K562 (cell line): ENCODE measurements around the gene GRIN2D. TPM values are rescaled to one million over a fixed set of nuclear protein-coding genes. Genes with fewer than 3 reads are reported as not detected.

Experiments used
- ATAC-seq: fragments of 200-7000 bp; cut with Tn5 transposase; 3 replicates; pipeline ENCODE4 v1.9.1; 2020; ENCODE audit warnings: moderate library complexity
- BruUV-seq: library from RNA; stranded (reverse); fragments of 400-500 nt; replicated peaks from 2 replicates; lab custom pipeline; 2021; lab: Mats Ljungman, UMichigan
- CTCF ChIA-PET: fragments of 300-600 bp; formaldehyde crosslinking; extraction: SDS; loops from one replicate; lab custom pipeline; 2021; ENCODE audit warnings: low intra/inter-chr PET ratio; lab: Yijun Ruan, JAX
- POLR2A ChIA-PET: fragments of 300-600, 350-650 bp; sonication (Branson Sonifier 250); formaldehyde crosslinking; extraction: SDS; loops from one replicate; lab custom pipeline; 2021; ENCODE audit warnings: antibody characterized with exemption, inconsistent platforms; lab: Yijun Ruan, JAX
- DNase-seq, 4 experiments: peaks; one replicate each; pipeline versions ENCODE4 v3.0.0 to v3.0.0-alpha.2; 2011 to 2018; ENCODE audit warnings: low spot score in 3 of 4, mixed read lengths in 3 of 4; ENCODE audit errors: extremely low read depth in 1 of 4
- FAIRE-seq: peaks from 2 replicates; lab custom pipeline; 2011; peaks lifted over from hg19 to GRCh38; lab: Jason Lieb, UNC
- H2AFZ ChIP-seq: 2 replicates; pipeline ENCODE4 v1.6.0; 2011; ENCODE audit warnings: low read depth, low read length, control low read depth, inconsistent platforms
- H3K27ac ChIP-seq: fragments of 200-600 bp; 3 replicates; pipeline ENCODE4 v1.8.0; 2011; ENCODE audit warnings: low read depth, mild to moderate bottlenecking, control low read depth, inconsistent platforms, low read length, moderate library complexity, mixed read lengths; ENCODE audit errors: extremely low read depth
- H3K27me3 ChIP-seq, 2 experiments: fragments of 300-600 bp in 1 of 2; 2 replicates in 1 of 2; 3 replicates in 1 of 2; pipeline versions ENCODE4 v1.6.0 to v1.8.0; 2011; ENCODE audit warnings: inconsistent platforms in 2 of 2, low read length in 2 of 2, mild to moderate bottlenecking in 1 of 2, mixed read lengths in 1 of 2, moderate library complexity in 1 of 2; ENCODE audit not compliant: control insufficient read depth in 2 of 2, insufficient read depth in 2 of 2
- H3K36me3 ChIP-seq: fragments of 300-600 bp; 3 replicates; pipeline ENCODE4 v1.8.0; 2011; ENCODE audit warnings: mild to moderate bottlenecking, low read length, inconsistent platforms; ENCODE audit not compliant: control insufficient read depth, insufficient read depth
- H3K4me1 ChIP-seq, 2 experiments: fragments of 200-600 bp in 1 of 2; replicated peaks in 1 of 2; 2 replicates in 1 of 2; 3 replicates in 1 of 2; pipeline versions ENCODE4 v1.5.1 to v1.8.0; 2011; ENCODE audit warnings: inconsistent platforms in 2 of 2, low read length in 2 of 2, mild to moderate bottlenecking in 1 of 2, mixed read lengths in 1 of 2, moderate library complexity in 1 of 2; ENCODE audit not compliant: control insufficient read depth in 2 of 2, insufficient read depth in 2 of 2
- H3K4me2 ChIP-seq: 2 replicates; pipeline ENCODE4 v1.6.1; 2011; ENCODE audit warnings: low read length, control low read depth, inconsistent platforms, mixed read lengths; ENCODE audit not compliant: insufficient read depth
- H3K4me3 ChIP-seq: fragments of 200-600 bp; sonication (generic), shearing (Covaris generic); 2 replicates; pipeline ENCODE4 v1.5.1; 2016; ENCODE audit warnings: control low read depth, inconsistent platforms
- H3K79me2 ChIP-seq: fragments of 200-600 bp; 3 replicates; pipeline ENCODE4 v1.8.0; 2011; ENCODE audit warnings: low read length, inconsistent platforms; ENCODE audit not compliant: control insufficient read depth, insufficient read depth
- H3K9ac ChIP-seq, 2 experiments: 2 replicates each; pipeline versions ENCODE4 v1.6.0 to v1.6.1; 2011; ENCODE audit warnings: low read depth in 2 of 2, low read length in 2 of 2, control low read depth in 1 of 2, inconsistent platforms in 1 of 2, mild to moderate bottlenecking in 1 of 2, mixed read lengths in 1 of 2; ENCODE audit not compliant: insufficient read depth in 1 of 2
- H3K9me1 ChIP-seq: one replicate; pipeline ENCODE4 v1.6.0; 2011; ENCODE audit warnings: inconsistent platforms, mild to moderate bottlenecking, low read length, moderate library complexity; ENCODE audit not compliant: control insufficient read depth, insufficient read depth
- H3K9me3 ChIP-seq: replicated peaks from 2 replicates; pipeline ENCODE4 v1.5.1; 2011; ENCODE audit warnings: low read depth, low read length, inconsistent platforms; ENCODE audit not compliant: control insufficient read depth, insufficient read depth
- H4K20me1 ChIP-seq: replicated peaks from 2 replicates; pipeline ENCODE4 v1.6.1; 2011; ENCODE audit warnings: low read length, inconsistent platforms, mixed read lengths; ENCODE audit not compliant: control insufficient read depth, insufficient read depth
- E4F1 ChIP-seq: fragments of 250-450 bp; sonication (Bioruptor Pico); IDR thresholded peaks from 2 replicates; pipeline ENCODE4 v1.5.0; 2021; ENCODE audit warnings: mild to moderate bottlenecking, borderline replicate concordance
- ESRRB ChIP-seq: fragments of 250-450 bp; sonication (Bioruptor Pico); IDR thresholded peaks from 2 replicates; pipeline ENCODE4 v1.5.0; 2020; ENCODE audit warnings: mild to moderate bottlenecking, moderate library complexity, borderline replicate concordance
- FIP1L1 ChIP-seq: fragments of 200-400 bp; formaldehyde crosslinking; IDR thresholded peaks from 2 replicates; pipeline ENCODE4 v1.6.1; 2018; ENCODE audit warnings: mild to moderate bottlenecking, low read depth, low read length; ENCODE audit not compliant: poor library complexity, severe bottlenecking
- GTF2F1 ChIP-seq: IDR thresholded peaks from 2 replicates; pipeline ENCODE4 v1.6.1; 2011; ENCODE audit warnings: low read depth, low read length, improper control_type of control experiment
- MYNN ChIP-seq, 2 experiments: sonication (generic); formaldehyde crosslinking in 1 of 2; IDR thresholded peaks; 2 replicates each; pipeline versions ENCODE4 v1.5.0 to v1.6.1; 2016 to 2020; ENCODE audit warnings: antibody characterized with exemption in 1 of 2, missing genetic modification reagents in 1 of 2
- NFIX ChIP-seq: fragments of 250-450 bp; sonication (Bioruptor Pico); IDR thresholded peaks from 2 replicates; pipeline ENCODE4 v1.4.0; 2020; ENCODE audit warnings: low read depth, mild to moderate bottlenecking, moderate library complexity
- NFYB ChIP-seq: IDR thresholded peaks from 2 replicates; pipeline ENCODE4 v1.6.1; 2011; ENCODE audit warnings: mild to moderate bottlenecking, moderate library complexity; ENCODE audit not compliant: insufficient read length; ENCODE audit errors: extremely low read depth
- TFAP4 ChIP-seq: sonication (generic); formaldehyde crosslinking; IDR thresholded peaks from 2 replicates; pipeline ENCODE4 v1.8.0; 2022; ENCODE audit warnings: missing genetic modification reagents, mild to moderate bottlenecking, moderate library complexity, borderline replicate concordance
- ZHX1 ChIP-seq: fragments of 150-350 bp; conservative IDR thresholded peaks from 2 replicates; pipeline ENCODE4 v1.6.1; 2014; ENCODE audit warnings: low read length
- ZNF134 ChIP-seq: fragments of 250-450 bp; sonication (Bioruptor Pico); conservative IDR thresholded peaks from 2 replicates; pipeline ENCODE4 v1.4.0; 2020
- WGBS: fragments of 100-300 bp; shearing (Covaris generic); methylation state at CpG from one replicate; pipeline ENCODE4 v1.1.6; 2016; ENCODE audit warnings: low coverage, mixed read lengths; ENCODE audit not compliant: insufficient coverage; ENCODE audit errors: missing lambda C conversion rate; 5-methylcytosine and 5-hydroxymethylcytosine counted together
- in situ Hi-C: fragments of 300-500 bp; cut with MboI; formaldehyde crosslinking; loops from 4 replicates; pipeline ENCODE4 v1.15.0; 2018; ENCODE audit warnings: inconsistent platforms, mixed read lengths
- intact Hi-C: fragments of 100-400 bp; cut with micrococcal nuclease; formaldehyde crosslinking; loops from 2 replicates; pipeline ENCODE4 v1.14.2; 2022
- polyA plus RNA-seq, 8 experiments: library from polyadenylated mRNA; depleted of rRNA in 4 of 8; stranded (reverse) in 5 of 8; unstranded in 3 of 8; fragments of >200 nt; fragmentation: Nextera tagmentation in 2 of 8; fragmentation: Illumina TruSeq in 1 of 8; extraction: Ambion mirVana in 2 of 8; extraction: Trizol in 1 of 8; gene quantifications; 2 replicates each; pipeline versions ENCODE4 v1.2.1 to v1.2.3, GENCODE V29; 2011 to 2014; ENCODE audit warnings: inconsistent platforms in 1 of 8, missing spikeins in 1 of 8
- total RNA-seq, 7 experiments: library from RNA; depleted of rRNA in 6 of 7; stranded (reverse); fragments of >200 nt in 6 of 7; fragmentation: Illumina TruSeq in 2 of 7; extraction: Trizol in 2 of 7; gene quantifications; 2 replicates each; pipeline versions ENCODE4 v1.2.1 to v1.2.3, GENCODE V29; 2011 to 2021; ENCODE audit warnings: low replicate concordance in 1 of 7
- TF ChIP-seq, protein P1 (sequence below): fragments of 450-650 bp; IDR thresholded peaks from 2 replicates; pipeline ENCODE4 v1.6.1; 2016; ENCODE audit warnings: mild to moderate bottlenecking
- TF ChIP-seq, protein P2 (sequence below): fragments of 450-650 bp; conservative IDR thresholded peaks from 2 replicates; pipeline ENCODE4 v1.6.1; 2016; ENCODE audit warnings: missing genetic modification characterization, low read depth, mild to moderate bottlenecking, missing compliant biosample characterization, moderate library complexity

Gene GRIN2D
- total and polyA plus RNA-seq, 9 of the 15 experiments (the other 6 are each of a cell fraction or from before 2014, with no cell fraction given), result 0.32 to 31.5 (median 1.8) TPM

DNA sequence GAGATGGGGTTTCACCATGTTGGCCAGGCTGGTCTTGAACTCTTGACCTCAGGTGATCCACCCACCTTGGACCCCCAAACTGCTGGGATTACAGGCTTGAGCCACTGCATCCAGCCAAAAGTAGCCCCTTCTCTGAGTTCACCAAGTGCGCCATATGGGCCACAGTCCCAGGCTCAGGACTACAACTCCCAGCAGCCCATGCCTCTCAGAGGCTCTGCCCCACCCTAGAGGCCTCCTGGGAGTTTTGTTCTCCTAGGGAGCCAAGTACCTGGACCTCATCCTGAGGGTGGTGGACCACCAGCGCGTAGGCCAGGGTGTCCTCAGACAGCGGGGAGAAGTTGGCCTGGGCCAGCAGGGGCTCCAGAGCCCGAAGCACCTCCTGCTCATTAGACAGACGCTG is 48.6 kb upstream of the GRIN2D start:
- 79% methylated on average over 6 of the region's 6 CpGs for WGBS
- TF ChIP-seq ESRRB (CRISPR knock-in tag) (no peak), ZHX1 (no peak), FIP1L1 (no peak), NFYB (no peak), E4F1 (CRISPR knock-in tag) (no peak), TFAP4 (CRISPR knock-in tag) (peak; percentile 33; the same call in 1 of the 2 replicates), ZNF134 (no peak), NFIX (no peak), MYNN (IDR thresholded peaks at IDR 0.05) (no peak), MYNN (CRISPR knock-in tag; IDR thresholded peaks at IDR 0.05) (no peak), GTF2F1 (no peak)
- TF ChIP-seq, protein P1, sequence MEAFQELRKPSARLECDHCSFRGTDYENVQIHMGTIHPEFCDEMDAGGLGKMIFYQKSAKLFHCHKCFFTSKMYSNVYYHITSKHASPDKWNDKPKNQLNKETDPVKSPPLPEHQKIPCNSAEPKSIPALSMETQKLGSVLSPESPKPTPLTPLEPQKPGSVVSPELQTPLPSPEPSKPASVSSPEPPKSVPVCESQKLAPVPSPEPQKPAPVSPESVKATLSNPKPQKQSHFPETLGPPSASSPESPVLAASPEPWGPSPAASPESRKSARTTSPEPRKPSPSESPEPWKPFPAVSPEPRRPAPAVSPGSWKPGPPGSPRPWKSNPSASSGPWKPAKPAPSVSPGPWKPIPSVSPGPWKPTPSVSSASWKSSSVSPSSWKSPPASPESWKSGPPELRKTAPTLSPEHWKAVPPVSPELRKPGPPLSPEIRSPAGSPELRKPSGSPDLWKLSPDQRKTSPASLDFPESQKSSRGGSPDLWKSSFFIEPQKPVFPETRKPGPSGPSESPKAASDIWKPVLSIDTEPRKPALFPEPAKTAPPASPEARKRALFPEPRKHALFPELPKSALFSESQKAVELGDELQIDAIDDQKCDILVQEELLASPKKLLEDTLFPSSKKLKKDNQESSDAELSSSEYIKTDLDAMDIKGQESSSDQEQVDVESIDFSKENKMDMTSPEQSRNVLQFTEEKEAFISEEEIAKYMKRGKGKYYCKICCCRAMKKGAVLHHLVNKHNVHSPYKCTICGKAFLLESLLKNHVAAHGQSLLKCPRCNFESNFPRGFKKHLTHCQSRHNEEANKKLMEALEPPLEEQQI, result no peak
- TF ChIP-seq, protein P2, sequence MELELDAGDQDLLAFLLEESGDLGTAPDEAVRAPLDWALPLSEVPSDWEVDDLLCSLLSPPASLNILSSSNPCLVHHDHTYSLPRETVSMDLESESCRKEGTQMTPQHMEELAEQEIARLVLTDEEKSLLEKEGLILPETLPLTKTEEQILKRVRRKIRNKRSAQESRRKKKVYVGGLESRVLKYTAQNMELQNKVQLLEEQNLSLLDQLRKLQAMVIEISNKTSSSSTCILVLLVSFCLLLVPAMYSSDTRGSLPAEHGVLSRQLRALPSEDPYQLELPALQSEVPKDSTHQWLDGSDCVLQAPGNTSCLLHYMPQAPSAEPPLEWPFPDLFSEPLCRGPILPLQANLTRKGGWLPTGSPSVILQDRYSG (tag), result no peak

More for the DNA sequence above, 48.6 kb upstream of the GRIN2D start:
- no peak overlapping the region; a peak in 1 of 4 replicates for H3K9ac ChIP-seq
- no peaks in the 10 kb centered on the region for H3K9me3 ChIP-seq
- in situ Hi-C loops (loop anchor here (5.0 kb wide), 1 partner anchor 43 kb away; no protein-coding TSS in a partner anchor), intact Hi-C loops (no loop called here)
- H4K20me1 ChIP-seq, result no peaks in the 10 kb centered on the region
- H2AFZ ChIP-seq, result peak overlapping the region; percentile 22; the same call in 1 of the 2 replicates
- DNase-seq (peak; percentile 38 to 63 (median 54)), ATAC-seq (peak; percentile 99), FAIRE-seq (peak; percentile 75)
- peaks cover 4% of the 10 kb centered on the region; the same call in 2 of the 3 replicates for H3K36me3 ChIP-seq
- no peak overlapping the region for H3K4me2 ChIP-seq
- no peaks in the 10 kb centered on the region for H3K79me2 ChIP-seq
- ChIA-PET POLR2A (no interaction called here), CTCF (no interaction called here)
- BruUV-seq, result no TSS peak
- no peak overlapping the region for H3K4me3 ChIP-seq
- no peaks in the 10 kb centered on the region for H3K9me1 ChIP-seq
- H3K27me3 ChIP-seq, result no peaks in the 10 kb centered on the region
- no peak overlapping the region for H3K27ac ChIP-seq
- peaks cover 0 to 14% of the 10 kb centered on the region in 2 experiments; a peak in 3 of 5 replicates for H3K4me1 ChIP-seq
